ENCODE data around the gene OBI1. TPM values are rescaled to one million over a fixed set of nuclear protein-coding genes. Genes with fewer than 3 reads are reported as not detected.

The OBI1 gene
- total RNA-seq, 1 experiment from 2014 or later: 30.5 TPM

DNA sequence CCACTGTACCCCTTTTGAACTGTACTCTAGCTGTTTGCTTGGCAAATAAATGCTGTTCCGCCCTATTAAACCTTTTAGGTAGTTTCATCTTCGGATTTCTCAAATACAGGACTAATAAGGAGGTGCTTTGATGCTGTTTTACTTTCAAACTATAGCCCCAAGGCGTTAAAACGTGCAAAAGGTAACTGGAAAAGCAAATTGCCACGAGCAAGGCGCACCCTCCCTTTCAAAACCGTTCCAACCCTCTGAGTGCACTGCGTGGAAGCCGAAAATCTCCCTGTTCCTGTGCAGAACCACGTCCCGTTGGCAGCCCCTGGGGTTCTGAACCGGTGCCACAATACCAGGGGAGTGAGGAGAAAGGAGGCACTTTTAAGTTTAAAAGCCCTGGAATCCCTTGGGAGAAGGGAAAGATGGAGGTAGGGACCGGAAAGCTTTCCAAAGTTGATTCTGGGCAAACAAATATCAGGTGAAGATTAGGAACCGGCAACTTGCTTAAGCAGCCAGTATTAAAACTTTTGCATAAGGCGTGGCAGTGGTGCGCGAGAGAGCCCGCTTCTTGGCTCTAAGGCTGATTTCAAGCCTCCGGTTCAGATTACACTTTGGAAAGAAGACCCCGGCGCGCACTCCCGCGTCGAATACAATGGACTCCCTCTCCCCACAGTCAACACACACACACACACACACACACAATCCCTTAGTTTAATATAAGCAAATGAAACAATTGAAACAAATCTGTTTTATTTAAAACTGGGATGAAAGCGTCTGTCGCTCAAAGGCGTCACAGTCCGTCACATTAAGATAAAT lies 65.1 kb downstream of the OBI1 start:
- peak; percentile 51 for DNase-seq
- Histone ChIP-seq H3K4me3 (ENCODE audit: insufficient read depth, low read depth, low read length) (peak overlapping the region; percentile 15; the same call in 1 of the 2 replicates), H3K36me3 (replicated peaks; ENCODE audit: control insufficient read depth, insufficient read depth, low read length) (no peaks in the 10 kb centered on the region), H3K27me3 (ENCODE audit: control insufficient read depth, insufficient read depth, low read length) (peaks cover 97% of the 10 kb centered on the region)

- Histone ChIP-seq H3K36me3 (replicated peaks; ENCODE audit: control insufficient read depth, insufficient read depth, low read length) (no peaks in the 10 kb centered on the region), H3K27me3 (ENCODE audit: control insufficient read depth, insufficient read depth, low read length) (peaks cover 97% of the 10 kb centered on the region), H3K4me3 (ENCODE audit: insufficient read depth, low read depth, low read length) (no peak overlapping the region)
- no peak for DNase-seq
Measured at GRCh38 chr13:78593129-78593528, 65.8 kb downstream of the OBI1 start.

DNA sequence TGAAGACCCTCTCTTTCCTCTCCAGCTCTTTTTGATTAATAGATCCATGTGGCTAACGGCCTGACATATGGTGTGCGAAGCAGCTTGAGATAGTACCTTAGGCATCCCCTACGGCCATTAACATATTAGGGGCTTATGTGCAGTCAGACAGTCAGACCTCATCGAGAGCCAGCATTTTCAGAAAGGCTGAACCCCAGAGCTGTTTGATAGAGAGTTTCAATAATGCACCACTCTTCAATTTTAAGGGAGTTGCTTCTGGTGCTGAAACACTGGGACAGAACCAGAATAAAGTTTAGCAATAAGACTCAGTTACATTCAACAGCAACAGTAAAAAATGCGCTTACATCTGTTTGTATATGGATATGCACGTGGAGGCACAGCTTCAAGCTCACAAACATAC lies 66.4 kb downstream of the OBI1 start:
- Histone ChIP-seq H3K36me3 (replicated peaks; ENCODE audit: control insufficient read depth, insufficient read depth, low read length) (no peaks in the 10 kb centered on the region), H3K27me3 (ENCODE audit: control insufficient read depth, insufficient read depth, low read length) (peaks cover 97% of the 10 kb centered on the region), H3K4me3 (ENCODE audit: insufficient read depth, low read depth, low read length) (no peak overlapping the region)
- no peak for DNase-seq

GRCh38 chr13:78589206-78589605 lies 69.7 kb downstream of the OBI1 start:
- Histone ChIP-seq H3K27me3 (ENCODE audit: control insufficient read depth, insufficient read depth, low read length) (peaks cover 81% of the 10 kb centered on the region), H3K36me3 (replicated peaks; ENCODE audit: control insufficient read depth, insufficient read depth, low read length) (no peaks in the 10 kb centered on the region), H3K4me3 (ENCODE audit: insufficient read depth, low read depth, low read length) (no peak overlapping the region)
- DNase-seq: peak; percentile 77

DNA sequence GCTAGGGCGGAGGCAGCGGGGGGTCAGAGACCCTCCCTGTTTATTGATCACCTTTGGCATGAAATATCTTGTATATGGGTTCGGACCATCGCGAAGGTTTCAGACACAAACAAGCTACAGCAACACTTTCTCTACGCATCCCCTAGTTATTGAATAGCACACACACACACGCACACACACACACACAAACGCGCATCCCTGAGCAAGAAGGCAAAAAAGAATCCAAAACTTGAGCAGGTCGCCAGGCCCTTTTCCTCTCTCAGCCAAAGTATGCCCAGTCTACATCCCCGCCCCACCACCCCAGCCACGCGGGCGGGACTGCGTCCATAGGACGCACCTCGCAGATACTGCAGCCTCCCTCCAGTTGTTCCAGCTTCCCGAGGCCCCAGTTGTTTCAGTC lies 71.6 kb downstream of the OBI1 start:
- DNase-seq: peak; percentile 47
- H3K27me3 ChIP-seq (ENCODE audit: control insufficient read depth, insufficient read depth, low read length): peaks cover 63% of the 10 kb centered on the region
- H3K4me3 ChIP-seq (ENCODE audit: insufficient read depth, low read depth, low read length): no peak overlapping the region
- H3K36me3 ChIP-seq (replicated peaks; ENCODE audit: control insufficient read depth, insufficient read depth, low read length): no peaks in the 10 kb centered on the region

DNA sequence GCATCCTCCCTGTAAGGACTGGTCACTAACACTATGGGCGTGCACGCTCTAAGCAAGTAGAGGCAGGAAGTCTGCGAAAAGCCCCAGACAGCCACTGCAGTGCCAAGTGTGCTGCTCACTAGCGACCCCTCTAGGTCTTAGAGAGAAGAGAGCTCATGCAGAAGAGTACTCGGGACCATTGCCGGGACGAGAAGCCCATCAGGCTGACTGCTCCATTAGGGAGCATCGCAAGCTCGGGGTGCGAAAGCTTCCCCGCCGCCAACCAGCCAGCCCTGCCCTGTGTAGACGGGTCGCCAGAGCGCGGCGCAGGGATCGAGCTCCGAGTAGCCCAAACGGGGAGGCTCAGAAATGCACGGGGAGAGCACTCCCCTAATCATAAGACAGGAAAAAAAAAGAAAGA lies 72.2 kb downstream of the OBI1 start:
- Histone ChIP-seq H3K36me3 (replicated peaks; ENCODE audit: control insufficient read depth, insufficient read depth, low read length) (no peaks in the 10 kb centered on the region), H3K27me3 (ENCODE audit: control insufficient read depth, insufficient read depth, low read length) (peaks cover 56% of the 10 kb centered on the region), H3K4me3 (ENCODE audit: insufficient read depth, low read depth, low read length) (no peak overlapping the region; the same call in 1 of the 2 replicates)
- peak; percentile 84 for DNase-seq

- DNase-seq: no peak
- H3K27me3 ChIP-seq (ENCODE audit: control insufficient read depth, insufficient read depth, low read length): no peaks in the 10 kb centered on the region
- no peaks in the 10 kb centered on the region for H3K36me3 ChIP-seq (replicated peaks; ENCODE audit: control insufficient read depth, insufficient read depth, low read length)
- no peak overlapping the region for H3K4me3 ChIP-seq (ENCODE audit: insufficient read depth, low read depth, low read length)
Measured at GRCh38 chr13:78576261-78576660, 82.7 kb downstream of the OBI1 start.

DNA sequence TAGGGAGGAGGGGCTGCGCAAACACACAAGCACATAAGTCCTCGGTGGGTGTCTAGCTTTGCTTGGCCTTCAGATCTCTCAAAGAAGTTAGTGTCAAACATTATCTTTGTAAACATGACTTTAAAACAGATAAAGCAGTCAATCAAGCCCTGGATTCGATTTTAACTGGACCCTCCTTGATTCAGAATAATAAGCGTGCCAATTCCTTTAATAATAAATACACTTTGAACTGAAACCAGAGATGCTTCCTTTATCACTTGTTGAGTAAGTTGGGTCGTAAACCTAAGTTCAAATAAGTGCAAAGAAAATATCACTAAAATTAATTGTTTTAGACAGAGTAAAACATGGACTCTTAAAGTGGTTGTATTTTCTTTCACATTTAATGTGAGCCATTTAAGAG lies 86.5 kb downstream of the OBI1 start:
- Histone ChIP-seq H3K27me3 (ENCODE audit: control insufficient read depth, insufficient read depth, low read length) (no peaks in the 10 kb centered on the region), H3K36me3 (replicated peaks; ENCODE audit: control insufficient read depth, insufficient read depth, low read length) (no peaks in the 10 kb centered on the region), H3K4me3 (ENCODE audit: insufficient read depth, low read depth, low read length) (no peak overlapping the region)
- DNase-seq: no peak

- Histone ChIP-seq H3K4me3 (ENCODE audit: insufficient read depth, low read depth, low read length) (no peak overlapping the region), H3K36me3 (replicated peaks; ENCODE audit: control insufficient read depth, insufficient read depth, low read length) (no peaks in the 10 kb centered on the region), H3K27me3 (ENCODE audit: control insufficient read depth, insufficient read depth, low read length) (no peaks in the 10 kb centered on the region)
- DNase-seq: no peak
Measured at GRCh38 chr13:78569029-78569428, 89.9 kb downstream of the OBI1 start.

- no peak for DNase-seq
Measured at GRCh38 chr13:78566631-78567030, 92.3 kb downstream of the OBI1 start.

More at GRCh38 chr13:78566631-78567030, 92.3 kb downstream of the OBI1 start:
- H3K27me3 ChIP-seq (ENCODE audit: control insufficient read depth, insufficient read depth, low read length): no peaks in the 10 kb centered on the region
- no peaks in the 10 kb centered on the region for H3K36me3 ChIP-seq (replicated peaks; ENCODE audit: control insufficient read depth, insufficient read depth, low read length)
- H3K4me3 ChIP-seq (ENCODE audit: insufficient read depth, low read depth, low read length): no peak overlapping the region

Other genes with a start within 250 kb of the OBI1 start
- 0.03 TPM in 1 of 2 replicates, not detected in the other for gene POU4F1, start 55.6 kb downstream of the OBI1 start, total RNA-seq (2014; rRNA removed; shearing (Covaris generic))